ENCODE data around the gene RBM26.
"Not testable (repeated sequence)": the region's sequence is repeated elsewhere in the genome, so short reads cannot be mapped to it uniquely, and the experiment has no call there.

- TF ChIP-seq, protein P1, sequence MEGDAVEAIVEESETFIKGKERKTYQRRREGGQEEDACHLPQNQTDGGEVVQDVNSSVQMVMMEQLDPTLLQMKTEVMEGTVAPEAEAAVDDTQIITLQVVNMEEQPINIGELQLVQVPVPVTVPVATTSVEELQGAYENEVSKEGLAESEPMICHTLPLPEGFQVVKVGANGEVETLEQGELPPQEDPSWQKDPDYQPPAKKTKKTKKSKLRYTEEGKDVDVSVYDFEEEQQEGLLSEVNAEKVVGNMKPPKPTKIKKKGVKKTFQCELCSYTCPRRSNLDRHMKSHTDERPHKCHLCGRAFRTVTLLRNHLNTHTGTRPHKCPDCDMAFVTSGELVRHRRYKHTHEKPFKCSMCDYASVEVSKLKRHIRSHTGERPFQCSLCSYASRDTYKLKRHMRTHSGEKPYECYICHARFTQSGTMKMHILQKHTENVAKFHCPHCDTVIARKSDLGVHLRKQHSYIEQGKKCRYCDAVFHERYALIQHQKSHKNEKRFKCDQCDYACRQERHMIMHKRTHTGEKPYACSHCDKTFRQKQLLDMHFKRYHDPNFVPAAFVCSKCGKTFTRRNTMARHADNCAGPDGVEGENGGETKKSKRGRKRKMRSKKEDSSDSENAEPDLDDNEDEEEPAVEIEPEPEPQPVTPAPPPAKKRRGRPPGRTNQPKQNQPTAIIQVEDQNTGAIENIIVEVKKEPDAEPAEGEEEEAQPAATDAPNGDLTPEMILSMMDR (conservative IDR thresholded peaks at IDR 0.05; ENCODE audit: low read depth in 2 of 2), result not testable (repeated sequence)
- TF ChIP-seq POLR2AphosphoS5 (IDR thresholded peaks at IDR 0.05; ENCODE audit: low read depth); EZH2 (IDR thresholded peaks at IDR 0.05; ENCODE audit: low read depth, unreplicated experiment); REST (IDR thresholded peaks at IDR 0.05; ENCODE audit: unreplicated experiment); CREB1 (CRISPR knock-in tag; IDR thresholded peaks at IDR 0.05; ENCODE audit: low read depth); JUNB (IDR thresholded peaks at IDR 0.05; ENCODE audit: unreplicated experiment); NANOG (IDR thresholded peaks at IDR 0.05; ENCODE audit: borderline replicate concordance); EZH2phosphoT487 (IDR thresholded peaks at IDR 0.05; ENCODE audit: unreplicated experiment): not testable (repeated sequence)
Observed at GRCh38 chr13:79279735-79280134, 126.3 kb downstream of the RBM26 start.

Data from GM23338 (cell line).